GM12878 (cell line): ENCODE data around the gene RIN1. TPM values are rescaled to one million over a fixed set of nuclear protein-coding genes. Genes with fewer than 3 reads are reported as not detected.
A peak's percentile ranks its signal among the peaks of the same experiment; 100 is the strongest.

Experiments
- DPF2 ChIP-seq: fragments of 450-650 bp; IDR thresholded peaks from 2 replicates; pipeline ENCODE4 v1.6.1; 2017; ENCODE audit warnings: mild to moderate bottlenecking
- EP300 ChIP-seq, 2 experiments: fragments of 150-350 bp in 1 of 2; IDR thresholded peaks; 2 replicates each; pipeline ENCODE4 v1.6.1; 2011 to 2012; ENCODE audit warnings: low read depth in 2 of 2, low read length in 2 of 2, borderline replicate concordance in 1 of 2, improper control_type of control experiment in 1 of 2, inconsistent platforms in 1 of 2; ENCODE audit not compliant: control insufficient read depth in 1 of 2
- HDAC6 ChIP-seq: fragments of 200-600 bp; sonication (generic); IDR thresholded peaks from one replicate; pipeline ENCODE4 v1.8.0; 2017; ENCODE audit warnings: antibody characterized with exemption; ENCODE audit not compliant: unreplicated experiment
- MXI1 ChIP-seq: fragments of 150-350 bp; IDR thresholded peaks from 2 replicates; pipeline ENCODE4 v1.6.1; 2011; ENCODE audit warnings: low read depth, mild to moderate bottlenecking, inconsistent platforms, low read length, improper control_type of control experiment
- POLR2A ChIP-seq: IDR thresholded peaks from 2 replicates; pipeline ENCODE4 v1.6.1; 2011; ENCODE audit warnings: low read depth, mild to moderate bottlenecking, low read length
- RAD21 ChIP-seq: IDR thresholded peaks from 2 replicates; pipeline ENCODE4 v1.6.1; 2011; ENCODE audit warnings: mild to moderate bottlenecking, low read depth, low read length, moderate library complexity; ENCODE audit not compliant: insufficient read depth
- RB1 ChIP-seq: fragments of 450-650 bp; formaldehyde crosslinking; IDR thresholded peaks from 2 replicates; pipeline ENCODE4 v1.6.1; 2017; ENCODE audit warnings: mild to moderate bottlenecking, borderline replicate concordance
- RELB ChIP-seq: fragments of 450-650 bp; IDR thresholded peaks from 2 replicates; pipeline ENCODE4 v1.6.1; 2017; ENCODE audit warnings: low read depth, mild to moderate bottlenecking, moderate library complexity
- RFX5 ChIP-seq: IDR thresholded peaks from 2 replicates; pipeline ENCODE4 v1.6.1; 2011; ENCODE audit warnings: low read depth, low read length, improper control_type of control experiment
- STAT3 ChIP-seq: IDR thresholded peaks from 2 replicates; pipeline ENCODE4 v1.6.1; 2011; ENCODE audit warnings: low read depth, low read length, improper control_type of control experiment
- TBL1XR1 ChIP-seq: IDR thresholded peaks from 2 replicates; pipeline ENCODE4 v1.6.1; 2012; ENCODE audit warnings: low read depth, low read length, improper control_type of control experiment
- WRNIP1 ChIP-seq: IDR thresholded peaks from 2 replicates; pipeline ENCODE4 v1.6.1; 2011; ENCODE audit warnings: low read depth, low read length, improper control_type of control experiment, borderline replicate concordance
- ZNF217 ChIP-seq: fragments of 450-650 bp; IDR thresholded peaks from 2 replicates; pipeline ENCODE4 v1.6.1; 2017; ENCODE audit warnings: antibody characterized with exemption, mild to moderate bottlenecking
- polyA plus RNA-seq, 11 experiments: library from polyadenylated mRNA; depleted of rRNA in 4 of 11; unstranded in 6 of 11; stranded (reverse) in 5 of 11; fragments of >200 nt; fragmentation: Nextera tagmentation in 4 of 11; fragmentation: Illumina TruSeq in 1 of 11; extraction: Ambion mirVana in 4 of 11; extraction: Trizol in 1 of 11; gene quantifications; 1 replicate in 1 of 11; 2 replicates in 10 of 11; pipeline versions ENCODE4 v1.2.1 to v1.2.3, GENCODE V29; 2011 to 2016; ENCODE audit warnings: inconsistent platforms in 2 of 11, missing spikeins in 2 of 11, low read depth in 1 of 11
- total RNA-seq, 4 experiments: library from RNA; depleted of rRNA in 3 of 4; stranded (reverse); fragments of >200 nt in 3 of 4; fragmentation: Illumina TruSeq in 1 of 4; extraction: Trizol in 1 of 4; gene quantifications; 2 replicates each; pipeline versions ENCODE4 v1.2.1 to v1.2.3, GENCODE V29; 2013 to 2021
- TF ChIP-seq, protein P1 (sequence below): fragments of 150-350 bp; IDR thresholded peaks from 2 replicates; pipeline ENCODE4 v1.6.1; 2016; ENCODE audit warnings: low read depth, low read length
- TF ChIP-seq, protein P2 (sequence below): fragments of 450-650 bp; IDR thresholded peaks from 2 replicates; pipeline ENCODE4 v1.6.1; 2016; ENCODE audit warnings: mild to moderate bottlenecking
- TF ChIP-seq, protein P3 (sequence below): fragments of 450-650 bp; IDR thresholded peaks from 2 replicates; pipeline ENCODE4 v1.6.1; 2018; ENCODE audit warnings: mild to moderate bottlenecking, low read depth, moderate library complexity; ENCODE audit not compliant: partially characterized antibody

RIN1 gene
- total and polyA plus RNA-seq, 10 of the 15 experiments (the other 5 are each of a cell fraction or from before 2014, with no cell fraction given): 0.04 to 0.69 (median 0.22) TPM; not detected in 1

- TF ChIP-seq RELB: peak; percentile 67; the same call in 1 of the 2 replicates
- TF ChIP-seq RB1: 0 out of 2 replicates have a peak, but pooled peaks have one; percentile 11
- TF ChIP-seq, protein P1, sequence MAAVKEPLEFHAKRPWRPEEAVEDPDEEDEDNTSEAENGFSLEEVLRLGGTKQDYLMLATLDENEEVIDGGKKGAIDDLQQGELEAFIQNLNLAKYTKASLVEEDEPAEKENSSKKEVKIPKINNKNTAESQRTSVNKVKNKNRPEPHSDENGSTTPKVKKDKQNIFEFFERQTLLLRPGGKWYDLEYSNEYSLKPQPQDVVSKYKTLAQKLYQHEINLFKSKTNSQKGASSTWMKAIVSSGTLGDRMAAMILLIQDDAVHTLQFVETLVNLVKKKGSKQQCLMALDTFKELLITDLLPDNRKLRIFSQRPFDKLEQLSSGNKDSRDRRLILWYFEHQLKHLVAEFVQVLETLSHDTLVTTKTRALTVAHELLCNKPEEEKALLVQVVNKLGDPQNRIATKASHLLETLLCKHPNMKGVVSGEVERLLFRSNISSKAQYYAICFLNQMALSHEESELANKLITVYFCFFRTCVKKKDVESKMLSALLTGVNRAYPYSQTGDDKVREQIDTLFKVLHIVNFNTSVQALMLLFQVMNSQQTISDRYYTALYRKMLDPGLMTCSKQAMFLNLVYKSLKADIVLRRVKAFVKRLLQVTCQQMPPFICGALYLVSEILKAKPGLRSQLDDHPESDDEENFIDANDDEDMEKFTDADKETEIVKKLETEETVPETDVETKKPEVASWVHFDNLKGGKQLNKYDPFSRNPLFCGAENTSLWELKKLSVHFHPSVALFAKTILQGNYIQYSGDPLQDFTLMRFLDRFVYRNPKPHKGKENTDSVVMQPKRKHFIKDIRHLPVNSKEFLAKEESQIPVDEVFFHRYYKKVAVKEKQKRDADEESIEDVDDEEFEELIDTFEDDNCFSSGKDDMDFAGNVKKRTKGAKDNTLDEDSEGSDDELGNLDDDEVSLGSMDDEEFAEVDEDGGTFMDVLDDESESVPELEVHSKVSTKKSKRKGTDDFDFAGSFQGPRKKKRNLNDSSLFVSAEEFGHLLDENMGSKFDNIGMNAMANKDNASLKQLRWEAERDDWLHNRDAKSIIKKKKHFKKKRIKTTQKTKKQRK: no peak
- TF ChIP-seq STAT3: no peak
- TF ChIP-seq POLR2A: peak; percentile 41
- TF ChIP-seq, protein P2, sequence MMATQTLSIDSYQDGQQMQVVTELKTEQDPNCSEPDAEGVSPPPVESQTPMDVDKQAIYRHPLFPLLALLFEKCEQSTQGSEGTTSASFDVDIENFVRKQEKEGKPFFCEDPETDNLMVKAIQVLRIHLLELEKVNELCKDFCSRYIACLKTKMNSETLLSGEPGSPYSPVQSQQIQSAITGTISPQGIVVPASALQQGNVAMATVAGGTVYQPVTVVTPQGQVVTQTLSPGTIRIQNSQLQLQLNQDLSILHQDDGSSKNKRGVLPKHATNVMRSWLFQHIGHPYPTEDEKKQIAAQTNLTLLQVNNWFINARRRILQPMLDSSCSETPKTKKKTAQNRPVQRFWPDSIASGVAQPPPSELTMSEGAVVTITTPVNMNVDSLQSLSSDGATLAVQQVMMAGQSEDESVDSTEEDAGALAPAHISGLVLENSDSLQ: peak; percentile 26; the same call in 1 of the 2 replicates
- TF ChIP-seq TBL1XR1: peak; percentile 49; the same call in 1 of the 2 replicates
- TF ChIP-seq WRNIP1: no peak
- TF ChIP-seq MXI1: peak; percentile 81
- TF ChIP-seq, protein P3, sequence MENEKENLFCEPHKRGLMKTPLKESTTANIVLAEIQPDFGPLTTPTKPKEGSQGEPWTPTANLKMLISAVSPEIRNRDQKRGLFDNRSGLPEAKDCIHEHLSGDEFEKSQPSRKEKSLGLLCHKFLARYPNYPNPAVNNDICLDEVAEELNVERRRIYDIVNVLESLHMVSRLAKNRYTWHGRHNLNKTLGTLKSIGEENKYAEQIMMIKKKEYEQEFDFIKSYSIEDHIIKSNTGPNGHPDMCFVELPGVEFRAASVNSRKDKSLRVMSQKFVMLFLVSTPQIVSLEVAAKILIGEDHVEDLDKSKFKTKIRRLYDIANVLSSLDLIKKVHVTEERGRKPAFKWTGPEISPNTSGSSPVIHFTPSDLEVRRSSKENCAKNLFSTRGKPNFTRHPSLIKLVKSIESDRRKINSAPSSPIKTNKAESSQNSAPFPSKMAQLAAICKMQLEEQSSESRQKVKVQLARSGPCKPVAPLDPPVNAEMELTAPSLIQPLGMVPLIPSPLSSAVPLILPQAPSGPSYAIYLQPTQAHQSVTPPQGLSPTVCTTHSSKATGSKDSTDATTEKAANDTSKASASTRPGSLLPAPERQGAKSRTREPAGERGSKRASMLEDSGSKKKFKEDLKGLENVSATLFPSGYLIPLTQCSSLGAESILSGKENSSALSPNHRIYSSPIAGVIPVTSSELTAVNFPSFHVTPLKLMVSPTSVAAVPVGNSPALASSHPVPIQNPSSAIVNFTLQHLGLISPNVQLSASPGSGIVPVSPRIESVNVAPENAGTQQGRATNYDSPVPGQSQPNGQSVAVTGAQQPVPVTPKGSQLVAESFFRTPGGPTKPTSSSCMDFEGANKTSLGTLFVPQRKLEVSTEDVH: no peak
- no peak for TF ChIP-seq RFX5
- peak; percentile 46 for TF ChIP-seq RAD21
- TF ChIP-seq DPF2: peak; percentile 95
- TF ChIP-seq HDAC6: no peak
- no peak; the same call in 1 of the 2 replicates for TF ChIP-seq ZNF217
- peak; percentile 57 to 64; a peak in 3 of 4 replicates for TF ChIP-seq EP300 (IDR thresholded peaks at IDR 0.05; ENCODE audit: borderline replicate concordance in 1 of 2, control insufficient read depth in 1 of 2, low read depth in 2 of 2, low read length in 2 of 2)
Observed at GRCh38 chr11:66336234-66337102, at the start of gene RIN1 (continued).
